ENCODE results near the gene CGNL1. TPM values are rescaled to one million over a fixed set of nuclear protein-coding genes. Genes with fewer than 3 reads are reported as not detected.
A peak's percentile ranks its signal among the peaks of the same experiment; 100 is the strongest.

CGNL1 gene
- total RNA-seq, 1 donor from 2014 or later = 3.0 TPM

GRCh38 chr15:57504599-57504940 is 128.3 kb downstream of the CGNL1 start:
- H3K4me1 Mint-ChIP-seq = peaks cover 37% of the 10 kb centered on the region
- Histone ChIP-seq H3K4me3 (no peak overlapping the region), H3K9ac (no peak overlapping the region), H2AFZ (replicated peaks) (no peak overlapping the region), H3K27me3 (no peaks in the 10 kb centered on the region), H3K36me3 (no peaks in the 10 kb centered on the region), H3F3A (ENCODE audit: low read depth) (no peaks in the 10 kb centered on the region), H3K27ac (no peak overlapping the region), H3K9me3 (ENCODE audit: low read depth) (no peaks in the 10 kb centered on the region), H3K79me2 (ENCODE audit: low read depth) (no peaks in the 10 kb centered on the region), H3K4me1 (peaks cover 20% of the 10 kb centered on the region), H3K4me2 (no peak overlapping the region), H4K20me1 (ENCODE audit: low read depth) (no peaks in the 10 kb centered on the region)
- peaks cover 14% of the 10 kb centered on the region for H3K27me3 Mint-ChIP-seq (ENCODE audit: insufficient read depth, low read depth)
- H3K36me3 Mint-ChIP-seq = no peaks in the 10 kb centered on the region
- no peak overlapping the region for H3K4me3 Mint-ChIP-seq
- DNase-seq (ENCODE audit: low spot score) = no peak
- no peak for TF ChIP-seq CTCF (IDR thresholded peaks at IDR 0.05)
- no peak for TF ChIP-seq EZH2 (IDR thresholded peaks at IDR 0.05)
- TF ChIP-seq EZH2phosphoT487 (IDR thresholded peaks at IDR 0.05) = no peak
- no peak overlapping the region for H3K27ac Mint-ChIP-seq
- no peaks in the 10 kb centered on the region for H3K9me3 Mint-ChIP-seq

DNA sequence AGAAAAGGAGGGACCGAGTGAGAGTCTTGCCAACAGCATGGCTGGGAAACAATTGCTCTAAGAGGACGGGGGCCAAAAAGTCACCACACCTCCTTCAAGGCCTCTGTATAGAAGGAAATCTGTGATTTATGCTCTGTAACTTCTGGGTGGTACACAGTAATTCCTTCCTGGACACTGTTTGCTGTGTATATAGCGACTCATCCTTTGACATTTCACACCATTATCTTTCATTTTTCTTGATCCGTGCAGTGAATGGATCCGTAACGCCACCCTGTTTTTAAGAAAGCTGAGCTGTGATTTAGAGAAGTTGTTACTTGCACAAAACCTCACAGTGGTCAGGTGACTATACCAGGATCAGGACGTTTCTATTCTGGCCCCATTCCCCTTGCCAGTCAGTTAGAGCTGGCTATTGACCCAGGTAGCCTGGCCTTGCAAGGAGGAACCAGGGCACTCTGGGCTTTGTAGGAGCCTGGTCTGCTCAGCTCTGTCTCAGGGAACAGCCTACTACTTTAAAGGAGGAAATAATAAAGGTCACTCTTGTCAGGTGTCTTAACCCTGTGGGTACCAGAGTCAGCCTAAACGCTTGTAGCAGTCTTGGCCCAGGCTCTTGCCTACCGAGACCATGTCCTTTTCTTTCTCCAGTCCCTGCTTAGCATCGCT is 128.9 kb downstream of the CGNL1 start:
- no peak overlapping the region for H3K9ac ChIP-seq
- no peak overlapping the region for H3K27ac ChIP-seq
- no peaks in the 10 kb centered on the region for H3K9me3 ChIP-seq (ENCODE audit: low read depth)
- H2AFZ ChIP-seq (replicated peaks) = no peak overlapping the region
- H3K4me1 Mint-ChIP-seq = peaks cover 31% of the 10 kb centered on the region
- H3K36me3 ChIP-seq = no peaks in the 10 kb centered on the region
- H3K4me2 ChIP-seq = no peak overlapping the region
- no peaks in the 10 kb centered on the region for H4K20me1 ChIP-seq (ENCODE audit: low read depth)
- DNase-seq (ENCODE audit: low spot score) = no peak
- no peaks in the 10 kb centered on the region for H3K9me3 Mint-ChIP-seq
- no peaks in the 10 kb centered on the region for H3F3A ChIP-seq (ENCODE audit: low read depth)
- H3K4me3 Mint-ChIP-seq = no peak overlapping the region
- no peaks in the 10 kb centered on the region for H3K79me2 ChIP-seq (ENCODE audit: low read depth)
- peaks cover 21% of the 10 kb centered on the region for H3K4me1 ChIP-seq
- no peak overlapping the region for H3K27ac Mint-ChIP-seq
- no peaks in the 10 kb centered on the region for H3K27me3 ChIP-seq
- TF ChIP-seq EZH2phosphoT487 (IDR thresholded peaks at IDR 0.05) = no peak
- no peak for TF ChIP-seq EZH2 (IDR thresholded peaks at IDR 0.05)
- TF ChIP-seq CTCF (IDR thresholded peaks at IDR 0.05) = no peak
- H3K36me3 Mint-ChIP-seq = no peaks in the 10 kb centered on the region
- H3K4me3 ChIP-seq = no peak overlapping the region
- peaks cover 10% of the 10 kb centered on the region for H3K27me3 Mint-ChIP-seq (ENCODE audit: insufficient read depth, low read depth)

DNA sequence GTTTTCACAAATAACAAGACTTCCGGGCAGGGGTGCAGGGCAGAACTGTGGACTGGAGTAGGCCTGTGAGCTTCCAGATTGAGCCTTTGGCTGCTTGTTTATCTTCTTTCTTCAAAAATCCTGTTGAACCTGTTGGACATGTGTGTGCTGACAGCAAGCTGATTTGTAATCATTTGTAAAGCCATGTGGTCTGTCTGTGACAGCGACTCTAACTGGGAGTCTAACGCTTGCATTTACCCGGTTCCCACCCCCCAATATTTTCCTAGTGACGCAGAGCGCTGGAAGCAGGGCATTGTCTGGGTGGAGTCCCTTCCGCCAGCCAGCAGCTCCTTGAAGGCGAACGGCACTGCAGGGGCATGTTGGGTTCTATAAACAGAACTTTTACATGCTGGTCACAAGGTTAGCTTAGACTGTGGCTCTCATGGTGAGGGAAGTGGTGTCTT is 129.7 kb downstream of the CGNL1 start:
- TF ChIP-seq EZH2 (IDR thresholded peaks at IDR 0.05) (no peak), CTCF (IDR thresholded peaks at IDR 0.05) (no peak), EZH2phosphoT487 (IDR thresholded peaks at IDR 0.05) (no peak)
- no peak overlapping the region for H3K27ac ChIP-seq
- no peaks in the 10 kb centered on the region for H3K27me3 ChIP-seq
- H2AFZ ChIP-seq (replicated peaks) = peak overlapping the region; percentile 27
- no peaks in the 10 kb centered on the region for H3K79me2 ChIP-seq (ENCODE audit: low read depth)
- no peaks in the 10 kb centered on the region for H3F3A ChIP-seq (ENCODE audit: low read depth)
- Mint-ChIP-seq H3K27ac (no peak overlapping the region), H3K4me1 (peaks cover 31% of the 10 kb centered on the region), H3K36me3 (no peaks in the 10 kb centered on the region), H3K4me3 (no peak overlapping the region), H3K9me3 (no peaks in the 10 kb centered on the region), H3K27me3 (ENCODE audit: insufficient read depth, low read depth) (peaks cover 10% of the 10 kb centered on the region)
- no peak overlapping the region for H3K4me2 ChIP-seq
- no peaks in the 10 kb centered on the region for H3K36me3 ChIP-seq
- H4K20me1 ChIP-seq (ENCODE audit: low read depth) = no peaks in the 10 kb centered on the region
- H3K9me3 ChIP-seq (ENCODE audit: low read depth) = no peaks in the 10 kb centered on the region
- H3K4me1 ChIP-seq = peaks cover 21% of the 10 kb centered on the region
- DNase-seq (ENCODE audit: low spot score) = no peak
- H3K4me3 ChIP-seq = no peak overlapping the region
- no peak overlapping the region for H3K9ac ChIP-seq
